Epidermal melanocyte (primary cell): Measurements from ENCODE around the gene UBTD1.

ENCODE experiments used
- DNase-seq: peaks from one replicate; pipeline ENCODE4 v3.0.0; 2011; ENCODE audit warnings: low spot score; ENCODE audit not compliant: insufficient read length

The UBTD1 gene

DNA sequence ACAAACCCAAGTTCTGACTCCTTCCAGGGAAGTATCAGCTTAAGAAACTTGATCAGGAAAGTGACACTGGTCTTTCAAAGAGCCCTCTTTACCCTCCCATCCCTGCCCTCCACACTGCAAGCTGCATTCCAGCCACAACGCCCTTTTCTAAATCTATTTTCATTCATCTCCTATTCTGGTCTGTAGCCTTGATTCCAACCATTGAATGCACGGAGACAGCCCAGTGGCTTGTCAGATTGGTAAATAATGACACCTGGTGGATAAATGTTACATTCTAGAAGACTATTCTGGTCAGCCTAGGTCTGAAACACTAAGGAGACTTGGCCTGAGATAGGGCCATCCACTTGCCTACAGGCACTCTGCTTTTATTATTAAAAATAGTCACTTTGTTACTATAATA, 113.7 kb downstream of the UBTD1 start:
- DNase-seq: no peak

- DNase-seq: no peak
Measured at GRCh38 chr10:97618285-97618684, 119.6 kb downstream of the UBTD1 start.

DNA sequence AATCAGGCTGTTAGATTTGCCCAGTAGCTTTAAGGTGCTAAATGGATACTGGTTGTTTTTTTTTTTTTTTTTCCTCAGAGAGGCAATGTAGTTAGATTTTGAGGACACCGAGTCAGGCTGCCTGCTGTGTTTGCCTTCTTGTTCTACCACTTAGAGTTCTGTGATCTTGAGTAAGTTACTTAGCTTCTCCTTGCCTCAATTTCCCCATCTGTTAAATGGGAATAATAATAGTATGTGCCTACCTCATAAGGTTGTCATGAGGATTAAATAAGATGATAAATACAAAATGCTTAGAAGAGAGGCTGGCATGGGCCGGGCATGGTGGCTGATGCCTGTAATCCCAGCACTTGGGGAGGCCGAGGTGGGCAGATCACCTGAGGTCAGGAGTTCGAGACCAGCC, 120.0 kb downstream of the UBTD1 start:
- DNase-seq: no peak
